ENCODE data around the gene SLC35A3.

Gene SLC35A3

DNA sequence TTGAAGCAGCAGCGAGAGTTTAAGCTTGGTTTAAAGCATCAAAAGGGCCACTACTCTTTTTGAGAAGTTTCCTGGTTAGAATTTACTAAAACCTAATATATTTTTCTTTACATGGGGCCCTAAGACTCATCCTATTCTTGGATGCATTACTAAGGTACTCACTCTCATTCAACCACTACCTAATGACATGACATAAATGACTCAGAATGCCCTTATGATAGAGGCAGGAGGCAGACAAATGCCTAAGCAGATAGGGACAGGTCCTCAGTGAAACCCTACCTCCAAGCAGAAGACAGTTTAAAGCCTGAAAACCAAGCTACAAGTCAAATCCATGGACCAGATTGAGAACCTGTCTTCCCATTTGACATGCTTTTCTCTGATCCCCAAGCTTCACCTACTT, 34.3 kb upstream of the SLC35A3 start:
- H3K9me3 ChIP-seq (ENCODE audit: control insufficient read depth, insufficient read depth, low read depth, low read length): no peaks in the 10 kb centered on the region
- TF ChIP-seq ZNF146 (tag by site-specific recombination; IDR thresholded peaks at IDR 0.05): no peak
- no peak for TF ChIP-seq ZNF426 (tag by site-specific recombination; IDR thresholded peaks at IDR 0.05)
- TF ChIP-seq, protein P1, sequence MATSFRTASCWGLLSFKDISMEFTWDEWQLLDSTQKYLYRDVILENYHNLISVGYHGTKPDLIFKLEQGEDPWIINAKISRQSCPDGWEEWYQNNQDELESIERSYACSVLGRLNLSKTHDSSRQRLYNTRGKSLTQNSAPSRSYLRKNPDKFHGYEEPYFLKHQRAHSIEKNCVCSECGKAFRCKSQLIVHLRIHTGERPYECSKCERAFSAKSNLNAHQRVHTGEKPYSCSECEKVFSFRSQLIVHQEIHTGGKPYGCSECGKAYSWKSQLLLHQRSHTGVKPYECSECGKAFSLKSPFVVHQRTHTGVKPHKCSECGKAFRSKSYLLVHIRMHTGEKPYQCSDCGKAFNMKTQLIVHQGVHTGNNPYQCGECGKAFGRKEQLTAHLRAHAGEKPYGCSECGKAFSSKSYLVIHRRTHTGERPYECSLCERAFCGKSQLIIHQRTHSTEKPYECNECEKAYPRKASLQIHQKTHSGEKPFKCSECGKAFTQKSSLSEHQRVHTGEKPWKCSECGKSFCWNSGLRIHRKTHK (tag by site-specific recombination; IDR thresholded peaks at IDR 0.05): no peak
- TF ChIP-seq ZNF350 (tag by site-specific recombination; IDR thresholded peaks at IDR 0.05): no peak
- TF ChIP-seq GLI2 (tag by site-specific recombination; IDR thresholded peaks at IDR 0.05; ENCODE audit: borderline replicate concordance, low read depth): no peak
- TF ChIP-seq, protein P2, sequence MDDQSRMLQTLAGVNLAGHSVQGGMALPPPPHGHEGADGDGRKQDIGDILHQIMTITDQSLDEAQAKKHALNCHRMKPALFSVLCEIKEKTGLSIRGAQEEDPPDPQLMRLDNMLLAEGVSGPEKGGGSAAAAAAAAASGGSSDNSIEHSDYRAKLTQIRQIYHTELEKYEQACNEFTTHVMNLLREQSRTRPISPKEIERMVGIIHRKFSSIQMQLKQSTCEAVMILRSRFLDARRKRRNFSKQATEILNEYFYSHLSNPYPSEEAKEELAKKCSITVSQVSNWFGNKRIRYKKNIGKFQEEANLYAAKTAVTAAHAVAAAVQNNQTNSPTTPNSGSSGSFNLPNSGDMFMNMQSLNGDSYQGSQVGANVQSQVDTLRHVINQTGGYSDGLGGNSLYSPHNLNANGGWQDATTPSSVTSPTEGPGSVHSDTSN (CRISPR knock-in tag; IDR thresholded peaks at IDR 0.05): no peak
- TF ChIP-seq ZNF138 (tag by site-specific recombination; IDR thresholded peaks at IDR 0.05; ENCODE audit: borderline replicate concordance): no peak
- TF ChIP-seq ZNF792 (tag by site-specific recombination; IDR thresholded peaks at IDR 0.05): no peak
- TF ChIP-seq, protein P3, sequence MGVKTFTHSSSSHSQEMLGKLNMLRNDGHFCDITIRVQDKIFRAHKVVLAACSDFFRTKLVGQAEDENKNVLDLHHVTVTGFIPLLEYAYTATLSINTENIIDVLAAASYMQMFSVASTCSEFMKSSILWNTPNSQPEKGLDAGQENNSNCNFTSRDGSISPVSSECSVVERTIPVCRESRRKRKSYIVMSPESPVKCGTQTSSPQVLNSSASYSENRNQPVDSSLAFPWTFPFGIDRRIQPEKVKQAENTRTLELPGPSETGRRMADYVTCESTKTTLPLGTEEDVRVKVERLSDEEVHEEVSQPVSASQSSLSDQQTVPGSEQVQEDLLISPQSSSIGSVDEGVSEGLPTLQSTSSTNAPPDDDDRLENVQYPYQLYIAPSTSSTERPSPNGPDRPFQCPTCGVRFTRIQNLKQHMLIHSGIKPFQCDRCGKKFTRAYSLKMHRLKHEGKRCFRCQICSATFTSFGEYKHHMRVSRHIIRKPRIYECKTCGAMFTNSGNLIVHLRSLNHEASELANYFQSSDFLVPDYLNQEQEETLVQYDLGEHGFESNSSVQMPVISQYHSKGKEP (tag by site-specific recombination; IDR thresholded peaks at IDR 0.05): no peak
- TF ChIP-seq, protein P4, sequence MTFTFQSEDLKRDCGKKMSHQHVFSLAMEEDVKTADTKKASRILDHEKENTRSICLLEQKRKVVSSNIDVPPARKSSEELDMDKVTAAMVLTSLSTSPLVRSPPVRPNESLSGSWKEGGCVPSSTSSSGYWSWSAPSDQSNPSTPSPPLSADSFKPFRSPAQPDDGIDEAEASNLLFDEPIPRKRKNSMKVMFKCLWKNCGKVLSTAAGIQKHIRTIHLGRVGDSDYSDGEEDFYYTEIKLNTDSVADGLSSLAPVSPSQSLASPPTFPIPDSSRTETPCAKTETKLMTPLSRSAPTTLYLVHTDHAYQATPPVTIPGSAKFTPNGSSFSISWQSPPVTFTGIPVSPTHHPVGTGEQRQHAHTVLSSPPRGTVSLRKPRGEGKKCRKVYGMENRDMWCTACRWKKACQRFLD (tag by site-specific recombination; IDR thresholded peaks at IDR 0.05): no peak
- TF ChIP-seq OSR2 (tag by site-specific recombination; IDR thresholded peaks at IDR 0.05): no peak
- TF ChIP-seq ZNF624 (tag by site-specific recombination; IDR thresholded peaks at IDR 0.05): no peak
- TF ChIP-seq ZNF555 (tag by site-specific recombination; conservative IDR thresholded peaks at IDR 0.05): no peak
- TF ChIP-seq, protein P5, sequence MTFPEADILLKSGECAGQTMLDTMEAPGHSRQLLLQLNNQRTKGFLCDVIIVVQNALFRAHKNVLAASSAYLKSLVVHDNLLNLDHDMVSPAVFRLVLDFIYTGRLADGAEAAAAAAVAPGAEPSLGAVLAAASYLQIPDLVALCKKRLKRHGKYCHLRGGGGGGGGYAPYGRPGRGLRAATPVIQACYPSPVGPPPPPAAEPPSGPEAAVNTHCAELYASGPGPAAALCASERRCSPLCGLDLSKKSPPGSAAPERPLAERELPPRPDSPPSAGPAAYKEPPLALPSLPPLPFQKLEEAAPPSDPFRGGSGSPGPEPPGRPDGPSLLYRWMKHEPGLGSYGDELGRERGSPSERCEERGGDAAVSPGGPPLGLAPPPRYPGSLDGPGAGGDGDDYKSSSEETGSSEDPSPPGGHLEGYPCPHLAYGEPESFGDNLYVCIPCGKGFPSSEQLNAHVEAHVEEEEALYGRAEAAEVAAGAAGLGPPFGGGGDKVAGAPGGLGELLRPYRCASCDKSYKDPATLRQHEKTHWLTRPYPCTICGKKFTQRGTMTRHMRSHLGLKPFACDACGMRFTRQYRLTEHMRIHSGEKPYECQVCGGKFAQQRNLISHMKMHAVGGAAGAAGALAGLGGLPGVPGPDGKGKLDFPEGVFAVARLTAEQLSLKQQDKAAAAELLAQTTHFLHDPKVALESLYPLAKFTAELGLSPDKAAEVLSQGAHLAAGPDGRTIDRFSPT (tag by site-specific recombination; IDR thresholded peaks at IDR 0.05): no peak
- no peak for TF ChIP-seq HOXA7 (CRISPR knock-in tag; IDR thresholded peaks at IDR 0.05; ENCODE audit: borderline replicate concordance)
- TF ChIP-seq, protein P6, sequence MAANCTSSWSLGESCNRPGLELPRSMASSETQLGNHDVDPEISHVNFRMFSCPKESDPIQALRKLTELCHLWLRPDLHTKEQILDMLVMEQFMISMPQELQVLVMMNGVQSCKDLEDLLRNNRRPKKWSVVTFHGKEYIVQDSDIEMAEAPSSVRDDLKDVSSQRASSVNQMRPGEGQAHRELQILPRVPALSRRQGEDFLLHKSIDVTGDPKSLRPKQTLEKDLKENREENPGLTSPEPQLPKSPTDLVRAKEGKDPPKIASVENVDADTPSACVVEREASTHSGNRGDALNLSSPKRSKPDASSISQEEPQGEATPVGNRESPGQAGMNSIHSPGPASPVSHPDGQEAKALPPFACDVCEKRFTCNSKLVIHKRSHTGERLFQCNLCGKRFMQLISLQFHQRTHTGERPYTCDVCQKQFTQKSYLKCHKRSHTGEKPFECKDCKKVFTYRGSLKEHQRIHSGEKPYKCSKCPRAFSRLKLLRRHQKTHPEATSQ (tag by site-specific recombination; IDR thresholded peaks at IDR 0.05): no peak
- TF ChIP-seq, protein P7, sequence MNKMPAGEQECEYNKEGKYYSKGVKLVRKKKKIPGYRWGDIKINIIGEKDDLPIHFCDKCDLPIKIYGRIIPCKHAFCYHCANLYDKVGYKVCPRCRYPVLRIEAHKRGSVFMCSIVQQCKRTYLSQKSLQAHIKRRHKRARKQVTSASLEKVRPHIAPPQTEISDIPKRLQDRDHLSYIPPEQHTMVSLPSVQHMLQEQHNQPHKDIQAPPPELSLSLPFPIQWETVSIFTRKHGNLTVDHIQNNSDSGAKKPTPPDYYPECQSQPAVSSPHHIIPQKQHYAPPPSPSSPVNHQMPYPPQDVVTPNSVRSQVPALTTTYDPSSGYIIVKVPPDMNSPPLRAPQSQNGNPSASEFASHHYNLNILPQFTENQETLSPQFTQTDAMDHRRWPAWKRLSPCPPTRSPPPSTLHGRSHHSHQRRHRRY (tag by site-specific recombination; IDR thresholded peaks at IDR 0.05): no peak
- TF ChIP-seq GLIS1 (tag by site-specific recombination; IDR thresholded peaks at IDR 0.05): no peak
- TF ChIP-seq IKZF3 (tag by site-specific recombination; IDR thresholded peaks at IDR 0.05): no peak
- no peak for TF ChIP-seq SP7 (tag by site-specific recombination; IDR thresholded peaks at IDR 0.05)
- ChIA-PET POLR2A (no interaction called here), CTCF (no interaction called here)
- H3K36me3 ChIP-seq (ENCODE audit: control insufficient read depth in 2 of 2, insufficient read depth in 1 of 2, low read length in 2 of 2): no peaks in the 10 kb centered on the region
- no peak overlapping the region for H3K27ac ChIP-seq (ENCODE audit: extremely low read depth, low read depth, low read length)
- no peaks in the 10 kb centered on the region for H3K4me1 ChIP-seq (ENCODE audit: control insufficient read depth, insufficient read depth, low read length)
- no peak overlapping the region for H3K4me3 ChIP-seq (ENCODE audit: low read depth, low read length)
